GM21737 (cell line): ENCODE data around the gene PUM1.

Source experiments
- ATAC-seq: cut with Tn5 transposase; IDR thresholded peaks from one replicate; pipeline ENCODE4 v1.9.1; 2021; ENCODE audit warnings: mild to moderate bottlenecking, moderate library complexity; ENCODE audit not compliant: unreplicated experiment

The PUM1 gene

DNA sequence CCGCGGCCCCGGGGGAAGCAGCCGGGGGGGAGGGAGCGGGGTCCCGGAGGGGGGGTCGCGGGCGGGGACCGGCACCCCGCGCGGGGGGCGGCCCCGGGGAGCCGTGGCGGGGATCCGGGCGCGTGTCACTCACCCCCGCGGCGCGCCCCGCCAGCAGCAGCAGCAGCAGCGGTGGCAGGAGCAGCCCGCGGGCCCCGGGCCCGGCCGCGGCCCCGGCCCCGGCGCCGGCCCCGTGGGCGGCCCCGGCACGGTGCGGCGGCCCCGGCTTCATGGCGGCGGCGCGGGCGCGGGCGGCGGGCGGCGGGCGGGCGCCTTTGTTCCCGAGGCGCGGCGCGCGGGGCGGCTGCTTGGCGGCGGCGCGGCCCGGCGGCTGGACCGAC, 157.2 kb downstream of the PUM1 start:
- ATAC-seq, result no peak

DNA sequence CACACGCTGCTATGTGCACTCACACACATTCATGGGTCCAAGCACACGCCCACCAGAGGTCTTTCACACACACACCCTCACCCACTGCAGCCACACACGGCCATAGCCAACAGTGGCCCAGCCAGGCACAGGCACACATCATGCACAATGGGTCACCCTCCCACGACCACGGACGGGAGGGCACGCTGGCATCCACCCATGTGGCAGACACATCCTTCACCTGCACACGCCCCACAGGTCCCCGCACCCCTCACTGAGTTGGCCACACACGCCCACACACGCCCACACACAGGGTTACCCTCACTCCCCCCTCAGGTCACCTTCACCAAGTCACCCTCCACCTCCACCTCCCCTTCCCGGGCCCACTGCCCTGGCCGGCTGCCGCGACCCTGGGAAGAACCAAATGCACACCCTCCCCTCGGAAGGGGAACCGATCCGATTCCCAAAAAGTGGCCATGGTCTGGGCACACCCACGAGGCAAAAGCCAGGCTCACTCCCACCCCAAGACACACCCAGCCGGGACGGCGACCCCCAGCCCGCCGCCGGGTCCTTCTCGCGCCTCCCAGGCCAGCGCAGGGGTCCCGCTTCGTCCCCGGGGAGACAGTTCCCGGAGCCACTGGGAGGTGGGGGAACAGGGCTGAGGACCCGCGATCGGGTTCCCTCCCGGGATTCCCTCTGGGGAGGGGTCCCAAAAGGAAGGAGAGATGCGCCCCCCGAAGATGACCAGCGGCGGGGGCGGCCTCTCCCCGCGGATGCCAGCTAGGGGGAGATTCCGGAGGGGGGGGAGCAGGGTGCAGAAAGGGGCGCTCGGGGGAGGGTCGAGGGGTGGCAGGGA, 157.8 kb downstream of the PUM1 start:
- ATAC-seq, result no peak

DNA sequence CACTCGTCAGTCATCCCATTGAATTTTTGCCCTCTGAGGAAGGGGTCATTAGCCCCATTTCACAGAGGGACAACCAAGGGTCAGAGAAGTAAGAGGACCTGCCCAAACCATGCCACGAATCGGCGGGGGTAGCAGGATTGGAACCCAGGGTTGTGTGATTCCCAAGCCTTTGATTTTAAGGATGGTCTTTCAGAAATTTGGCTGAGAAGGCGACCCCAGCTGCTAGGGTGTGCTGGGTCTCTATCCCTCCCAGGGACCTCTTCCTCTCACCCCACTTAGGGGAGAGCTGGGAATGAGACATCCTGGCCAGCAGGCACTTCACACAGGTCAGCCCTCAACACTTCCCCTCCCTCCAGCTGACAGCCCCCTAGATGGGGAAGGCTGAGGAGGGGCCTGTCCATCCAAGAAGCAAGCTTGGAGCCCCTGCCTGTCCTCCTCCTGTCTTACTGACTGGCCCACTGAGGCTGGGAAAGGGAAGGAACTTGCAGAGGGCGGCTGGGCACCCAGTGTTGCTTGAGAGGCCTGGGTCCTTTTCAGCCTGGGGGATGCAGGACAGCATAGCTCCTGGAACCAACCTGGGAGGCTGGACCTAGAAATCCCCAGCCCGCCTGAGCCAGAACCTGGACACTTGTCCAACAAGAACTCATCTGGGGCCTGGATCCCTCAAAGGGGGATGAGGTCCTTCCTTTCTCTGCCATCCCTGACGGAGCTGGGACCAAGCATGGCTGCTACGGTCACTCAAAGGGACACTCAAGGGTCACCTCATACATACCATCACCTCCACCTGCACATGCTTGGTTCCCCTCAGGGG, 158.7 kb downstream of the PUM1 start:
- ATAC-seq, result no peak

DNA sequence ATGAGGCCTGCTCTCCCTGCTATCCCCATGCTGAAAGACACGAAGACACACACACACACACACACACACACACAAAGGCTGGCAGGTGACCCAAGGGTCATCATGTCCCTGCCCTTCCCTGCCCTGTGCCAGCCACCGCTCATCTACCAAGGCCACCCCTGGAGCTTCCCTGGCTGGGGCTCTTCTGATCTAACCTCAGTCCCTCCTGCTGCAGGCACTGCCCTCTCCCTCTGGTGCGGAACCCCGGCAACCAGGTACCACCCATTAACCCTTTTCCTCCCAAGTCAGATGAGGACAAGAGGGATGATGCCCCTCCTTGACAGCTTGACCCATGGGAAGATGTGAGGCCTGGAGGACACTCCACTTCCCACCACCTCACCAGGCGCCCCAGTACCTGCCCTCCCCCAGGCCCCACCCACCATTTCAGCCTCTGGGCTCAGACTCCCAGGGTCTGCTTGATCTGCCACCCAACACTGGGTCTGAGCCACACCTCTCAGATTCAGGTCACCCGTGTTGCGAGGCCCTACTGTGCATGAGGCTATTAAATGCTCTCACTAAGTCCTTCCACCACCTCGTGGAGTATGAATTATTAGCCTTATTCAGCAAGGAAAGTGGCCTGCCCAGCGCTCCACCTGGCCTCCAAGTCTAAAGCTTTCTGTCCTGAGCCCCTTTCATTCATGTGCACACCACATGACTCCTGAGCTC, 159.4 kb downstream of the PUM1 start:
- ATAC-seq, result no peak

DNA sequence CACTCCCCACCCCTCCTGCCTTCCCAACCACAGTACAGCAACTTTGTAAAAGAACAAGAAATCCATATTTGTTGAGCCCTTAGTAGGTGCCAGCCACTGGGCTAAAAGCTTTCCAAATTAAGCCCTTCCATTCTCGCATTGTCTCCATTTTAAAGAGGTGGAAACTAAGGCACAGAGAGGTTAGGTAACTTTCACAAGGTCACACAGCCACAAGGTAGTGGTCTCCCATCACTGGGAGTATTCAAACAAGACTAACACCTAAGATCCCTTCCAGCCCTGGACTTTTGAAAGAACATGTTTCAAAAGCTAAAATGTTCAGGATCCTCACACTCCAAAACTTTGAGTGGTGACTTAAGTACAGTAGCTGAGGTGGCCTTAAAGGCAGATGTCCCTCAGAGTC, 160.1 kb downstream of the PUM1 start:
- no peak for ATAC-seq

DNA sequence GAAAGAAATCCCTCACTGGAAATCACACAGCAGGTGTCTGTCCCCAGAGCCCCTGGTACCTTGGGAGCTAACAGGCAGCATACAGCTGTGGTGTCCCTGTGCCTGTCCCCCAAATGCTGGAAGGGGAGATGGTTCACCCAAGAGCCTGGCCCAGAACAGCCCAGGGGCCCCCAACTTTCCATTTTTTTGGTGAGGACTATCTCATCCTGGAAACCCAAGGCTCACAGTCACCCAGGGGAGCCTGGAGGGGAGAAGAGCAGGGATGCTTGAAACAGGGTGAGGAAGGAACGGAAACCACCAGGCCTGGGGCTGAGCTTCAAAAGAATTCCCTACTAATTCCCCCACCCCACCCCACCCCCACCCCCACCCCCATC, 160.6 kb downstream of the PUM1 start:
- no peak for ATAC-seq

DNA sequence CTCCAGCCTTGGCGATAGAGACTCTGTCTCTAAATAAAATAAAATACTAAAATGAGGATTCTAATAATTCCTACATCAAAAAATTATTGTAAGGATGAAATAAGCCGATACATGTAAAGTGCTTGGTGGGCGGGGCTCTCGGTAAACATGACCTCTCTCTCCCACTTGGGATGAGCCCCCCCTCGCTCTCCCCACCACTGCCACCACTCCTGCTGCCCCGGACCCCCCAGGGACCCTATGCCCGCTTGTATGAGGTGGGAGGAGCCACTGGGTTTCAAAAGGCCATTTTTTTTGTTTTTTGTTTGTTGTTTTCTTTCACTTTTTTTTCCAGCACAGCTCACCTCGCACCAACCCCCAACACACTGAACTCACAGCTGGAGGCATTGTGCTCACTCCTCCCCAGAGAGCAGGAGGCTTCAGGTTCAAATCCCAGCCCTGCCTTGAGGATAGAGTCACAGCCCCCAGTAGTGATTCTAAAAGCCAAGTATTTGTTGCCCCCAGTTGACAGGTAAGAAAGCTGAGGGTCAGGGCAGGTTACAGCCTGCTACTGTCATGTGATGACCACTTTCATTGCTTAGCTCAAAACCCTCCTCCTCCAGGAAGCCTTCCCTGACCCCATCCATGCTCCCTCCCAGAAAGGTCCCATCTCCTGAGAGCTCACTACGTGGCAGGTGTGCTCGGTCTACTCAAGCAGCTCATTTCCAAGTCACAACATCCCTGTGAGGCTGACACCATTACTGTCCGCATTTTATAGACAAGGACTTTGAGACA, 161.1 kb downstream of the PUM1 start:
- no peak for ATAC-seq

DNA sequence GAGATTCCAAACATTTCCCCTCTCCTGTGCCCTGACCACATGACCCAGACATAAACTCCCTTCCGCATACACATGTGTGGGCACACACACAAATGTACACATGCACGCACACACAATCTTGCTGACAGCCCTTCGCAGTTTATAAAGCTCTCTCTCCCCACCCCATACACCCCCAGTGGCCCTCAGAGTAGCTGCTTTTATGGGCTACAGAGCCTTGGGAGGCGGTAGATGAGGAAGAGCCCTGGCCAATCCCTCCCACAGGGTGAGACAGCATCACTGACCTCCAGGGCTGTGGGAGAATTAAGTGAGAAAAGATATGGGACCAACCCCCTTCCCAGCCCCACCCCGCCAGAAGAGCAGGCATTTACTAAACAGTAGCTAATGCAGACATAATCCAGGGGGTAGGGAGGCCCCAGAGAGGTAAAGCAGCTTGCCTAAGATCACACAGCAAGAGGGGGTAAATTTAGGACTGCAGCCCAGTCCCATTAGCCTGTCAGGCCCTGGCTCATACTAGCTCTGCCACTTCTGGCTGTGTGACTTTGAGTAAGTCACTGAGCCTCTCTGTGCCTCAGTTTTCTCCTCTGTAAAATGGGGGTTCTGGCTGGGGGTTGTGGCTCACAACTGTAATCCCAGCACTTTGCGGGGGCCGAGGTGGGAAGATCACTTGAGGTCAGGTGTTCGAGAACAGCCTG, 162.0 kb downstream of the PUM1 start:
- no peak for ATAC-seq

DNA sequence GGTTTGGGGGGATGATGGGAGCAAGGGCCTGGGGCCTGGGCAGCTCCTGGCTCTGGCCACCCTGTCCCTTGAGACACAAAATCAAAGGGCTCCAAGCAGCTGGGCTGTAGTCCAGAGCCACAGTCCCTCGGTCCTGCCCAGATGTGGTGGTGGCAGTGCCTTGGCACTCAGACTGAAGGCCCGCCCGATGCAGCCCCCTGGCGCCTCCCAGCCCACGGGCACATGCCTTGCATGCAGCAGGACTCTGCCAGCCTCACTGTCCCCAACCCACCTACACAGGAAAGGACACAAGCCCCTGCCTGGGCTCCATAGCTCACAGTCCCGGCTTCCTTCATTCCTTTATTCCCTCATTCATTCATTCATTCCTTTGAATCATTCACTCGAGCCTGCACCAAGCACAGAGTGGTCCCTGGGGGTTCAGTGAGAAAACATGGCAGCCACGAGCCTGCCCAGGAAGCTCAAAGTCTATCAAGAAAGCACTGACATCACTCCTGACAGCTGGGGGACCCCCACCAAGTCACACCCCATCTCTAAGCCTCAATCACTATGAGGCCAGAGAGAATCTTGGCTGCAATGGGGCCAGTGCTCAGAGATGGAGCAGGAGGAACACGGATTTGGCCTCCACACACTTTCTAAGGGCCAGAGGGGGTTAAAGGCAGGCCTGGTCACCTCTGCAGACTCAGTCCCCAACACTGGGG, 162.8 kb downstream of the PUM1 start:
- ATAC-seq, result no peak

DNA sequence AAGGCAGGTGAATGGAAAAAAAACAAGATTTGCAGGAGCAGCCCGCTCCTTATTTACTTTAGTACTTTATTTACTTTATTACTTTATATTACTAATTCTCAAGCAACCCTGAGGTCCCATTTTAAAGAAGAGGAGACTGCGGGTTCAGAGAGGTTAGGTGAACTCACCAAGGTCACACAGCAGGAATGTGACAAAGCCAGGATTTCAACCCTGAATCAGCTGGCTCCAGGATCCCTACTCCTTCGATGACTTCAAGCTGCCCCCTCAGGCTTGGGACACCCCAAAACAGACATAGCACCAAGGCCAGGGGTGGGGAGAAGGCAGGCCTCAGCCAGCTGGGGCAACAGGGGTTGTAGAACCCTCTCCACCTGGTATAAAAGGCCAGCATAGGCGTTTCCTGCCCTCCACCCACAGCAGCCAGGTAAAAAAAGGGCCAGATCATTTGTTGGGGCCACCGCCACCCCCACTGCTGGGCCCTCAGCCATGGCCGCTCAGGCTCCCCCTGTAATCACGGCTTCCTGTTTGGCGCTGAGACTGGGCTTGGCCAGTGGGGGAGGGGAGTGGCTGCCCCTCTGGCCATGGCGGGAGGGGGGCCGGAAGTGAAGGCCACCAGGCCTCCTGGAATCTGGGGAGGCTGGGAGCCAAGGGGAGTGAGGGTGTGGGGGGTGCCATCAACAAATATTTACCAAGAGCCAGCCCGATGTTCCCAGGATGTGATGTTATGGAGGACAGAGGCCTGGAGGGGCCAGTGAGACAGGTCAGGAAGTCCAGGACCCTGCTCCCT, 163.5 kb downstream of the PUM1 start:
- ATAC-seq, result no peak

DNA sequence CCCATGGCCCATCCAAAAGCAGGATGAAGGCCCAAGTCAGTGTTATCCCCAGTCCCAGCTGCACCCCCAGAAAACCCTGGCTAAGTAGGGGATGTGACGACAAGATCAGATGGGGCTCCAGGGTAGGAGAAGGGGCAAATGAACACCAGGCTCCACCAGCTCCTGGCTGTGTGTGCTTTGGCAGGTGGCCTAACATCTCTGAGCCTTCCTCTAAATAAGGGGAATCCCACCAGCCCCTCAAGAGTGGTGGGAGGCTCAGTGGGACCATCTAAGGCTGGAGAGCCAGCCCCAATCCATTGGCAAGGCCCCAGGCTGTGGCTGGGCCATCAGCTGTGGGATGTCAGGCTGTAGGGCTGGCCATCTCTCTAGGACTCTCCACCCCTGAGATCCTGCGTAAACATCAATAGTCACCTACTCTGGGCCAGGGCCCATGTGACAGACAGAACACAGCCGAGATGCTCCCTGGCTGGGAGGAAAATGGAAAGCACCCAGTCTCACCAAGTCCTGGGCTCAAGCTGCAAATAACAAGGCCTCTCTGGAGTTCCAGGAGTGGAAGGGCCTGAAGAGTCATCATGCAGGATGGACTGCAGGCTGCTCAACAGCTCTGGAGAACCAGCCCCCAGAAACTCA, 164.5 kb downstream of the PUM1 start:
- ATAC-seq, result no peak

DNA sequence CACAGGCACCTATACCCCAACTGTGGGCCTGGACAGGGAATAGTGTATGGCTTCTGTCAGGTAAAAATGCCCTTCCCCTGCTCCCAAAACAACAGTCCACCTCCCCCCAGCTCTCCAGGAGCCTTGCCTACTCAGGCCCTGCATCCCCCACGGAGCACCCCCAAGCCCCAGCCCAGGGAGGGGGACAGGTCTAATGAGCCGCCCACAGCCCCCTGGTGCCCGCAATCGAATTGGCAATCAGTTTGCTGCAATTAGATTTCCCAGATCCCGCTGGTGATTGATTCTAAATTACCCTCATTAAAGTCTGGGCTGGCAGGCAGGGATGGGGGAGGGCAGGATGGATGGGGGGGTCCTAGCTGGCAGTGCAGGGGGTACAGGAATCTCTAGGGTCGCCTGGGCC, 165.0 kb downstream of the PUM1 start:
- ATAC-seq, result no peak

DNA sequence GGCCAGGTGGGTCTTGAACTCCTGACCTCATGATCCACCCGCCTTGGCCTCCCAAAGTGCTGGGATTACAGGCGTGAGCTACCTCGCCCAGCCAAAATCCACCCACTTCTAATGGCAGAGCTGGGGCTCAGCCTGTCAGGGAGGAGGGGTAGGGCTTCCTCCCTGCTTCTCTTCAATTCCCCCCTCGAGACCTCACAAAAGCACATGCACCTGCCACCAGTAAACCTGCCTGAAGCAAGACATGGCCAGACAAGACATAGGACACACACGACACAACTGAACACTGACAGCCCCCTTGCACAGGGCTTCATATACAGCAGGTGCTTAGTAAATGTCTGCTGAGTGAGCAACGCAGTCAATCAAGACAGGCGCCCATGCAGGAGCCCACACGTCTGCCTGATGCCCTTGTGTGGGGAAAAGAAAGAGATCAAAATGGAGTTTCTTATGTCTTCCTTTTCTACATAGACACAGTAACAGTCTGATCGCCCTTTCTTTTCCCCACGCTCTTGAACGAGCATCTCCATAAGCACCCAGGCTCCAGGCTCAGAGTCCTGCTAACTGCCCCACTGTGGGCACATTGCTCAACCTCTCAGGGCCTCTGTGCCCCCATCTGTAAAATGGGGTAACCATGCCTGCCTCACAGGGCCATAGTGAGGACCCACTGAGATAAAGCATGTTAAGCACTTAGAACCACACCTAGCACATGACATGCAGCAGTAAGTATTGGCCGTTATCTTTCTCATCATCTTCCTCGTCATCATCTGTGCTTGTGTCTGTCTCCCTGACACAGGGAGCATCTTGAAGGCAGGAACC, 165.7 kb downstream of the PUM1 start:
- no peak for ATAC-seq

DNA sequence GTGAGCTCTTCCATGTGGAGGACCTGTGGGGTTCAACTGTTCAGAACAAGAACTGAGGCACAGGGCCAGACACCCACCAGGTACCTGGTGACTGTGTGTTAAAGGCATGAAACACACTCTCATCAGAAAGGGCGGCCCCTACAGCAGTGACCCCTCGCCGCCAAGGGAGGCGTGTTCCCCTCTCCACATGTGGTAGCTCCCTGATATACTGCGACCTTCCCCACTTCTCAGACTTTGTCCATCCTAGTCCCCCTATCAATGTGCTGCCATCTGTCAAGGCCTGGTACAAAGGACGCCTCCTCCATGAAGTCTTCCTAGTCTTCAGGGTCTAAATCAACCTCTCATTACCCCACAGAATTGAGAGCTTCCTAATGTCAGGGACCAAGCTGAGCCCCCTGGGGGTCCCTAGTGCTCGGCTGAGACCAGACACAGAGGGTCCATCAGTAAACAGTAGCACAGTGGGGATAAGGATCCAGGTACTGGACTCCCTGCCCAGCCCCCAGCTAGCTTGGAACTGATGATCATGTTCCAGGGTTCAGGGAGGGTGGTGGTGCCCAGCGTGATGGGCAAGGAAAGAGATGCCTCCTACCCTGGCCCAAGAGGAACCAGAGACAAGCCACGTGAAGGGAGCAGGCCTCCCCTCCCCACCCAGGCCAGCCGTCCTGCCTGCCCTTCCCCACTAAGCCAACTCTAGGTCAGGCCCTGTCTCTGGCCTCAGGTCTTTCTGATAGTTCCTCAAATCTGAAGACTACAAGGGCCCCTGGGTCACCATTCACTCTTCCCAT, 167.3 kb downstream of the PUM1 start:
- no peak for ATAC-seq

DNA sequence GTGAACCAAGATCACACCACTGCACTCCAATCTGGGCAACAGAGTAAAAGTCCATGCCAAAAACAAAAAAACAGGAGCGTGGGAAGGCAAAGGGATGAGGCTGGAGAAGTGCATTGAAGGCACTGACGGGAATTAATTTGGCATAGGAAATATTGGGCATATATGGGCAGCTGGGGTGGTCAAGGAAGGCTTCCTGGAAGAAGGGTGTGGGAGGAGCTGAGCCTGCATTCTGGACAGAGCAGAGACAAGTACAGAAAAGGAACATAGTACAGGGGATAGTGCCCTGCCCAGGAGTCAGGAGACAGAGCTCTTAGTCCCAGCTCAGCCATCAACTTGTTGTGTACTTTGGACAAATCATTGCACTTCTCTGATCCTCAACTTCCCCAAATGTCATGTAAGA, 168.6 kb downstream of the PUM1 start:
- ATAC-seq, result no peak

DNA sequence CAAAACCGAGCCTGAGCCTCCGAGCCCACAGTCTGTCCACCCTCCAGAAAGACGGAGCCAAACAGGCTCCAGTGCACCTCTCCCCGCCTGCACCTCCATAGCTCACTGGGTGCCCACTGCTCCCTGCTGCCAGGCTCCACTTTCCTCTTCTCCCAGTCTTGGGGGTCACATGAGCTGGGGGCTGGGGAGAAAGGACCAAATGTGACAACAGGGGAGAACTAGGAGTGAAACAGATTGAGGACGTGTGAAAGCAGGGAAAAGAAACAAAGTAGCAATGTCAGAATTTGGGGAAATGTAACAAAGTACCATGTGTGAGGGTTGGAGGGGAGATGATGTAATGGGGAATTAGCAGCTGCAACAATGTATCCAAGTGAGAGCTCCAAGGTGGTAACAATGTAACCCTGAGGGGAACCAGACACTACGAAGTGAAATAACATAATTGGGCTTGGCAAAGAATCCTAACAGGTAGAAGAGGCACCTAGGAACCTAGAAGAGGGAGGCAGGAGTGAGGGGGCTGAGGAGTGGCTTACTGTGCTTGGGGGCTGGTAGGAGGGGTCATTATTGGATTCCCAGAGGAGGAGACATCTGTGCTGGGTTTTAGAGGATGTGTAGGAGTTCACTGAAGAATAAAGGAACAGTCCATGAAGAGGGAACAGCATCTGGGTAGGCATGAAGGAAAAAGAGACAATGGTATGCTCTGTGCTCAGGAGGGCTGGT, 169.4 kb downstream of the PUM1 start:
- ATAC-seq, result no peak
